SK-N-MC (cell line): ENCODE measurements around the gene GTF2F2.

Experiments
- EZH2 ChIP-seq: fragments of 200-600 bp; sonication (generic); IDR thresholded peaks from one replicate; pipeline ENCODE4 v1.6.1; 2017; ENCODE audit warnings: antibody characterized with exemption
- POLR2AphosphoS5 ChIP-seq: IDR thresholded peaks from 2 replicates; pipeline ENCODE4 v1.6.1; 2012; ENCODE audit warnings: mild to moderate bottlenecking, low read depth, low read length, borderline replicate concordance

DNA sequence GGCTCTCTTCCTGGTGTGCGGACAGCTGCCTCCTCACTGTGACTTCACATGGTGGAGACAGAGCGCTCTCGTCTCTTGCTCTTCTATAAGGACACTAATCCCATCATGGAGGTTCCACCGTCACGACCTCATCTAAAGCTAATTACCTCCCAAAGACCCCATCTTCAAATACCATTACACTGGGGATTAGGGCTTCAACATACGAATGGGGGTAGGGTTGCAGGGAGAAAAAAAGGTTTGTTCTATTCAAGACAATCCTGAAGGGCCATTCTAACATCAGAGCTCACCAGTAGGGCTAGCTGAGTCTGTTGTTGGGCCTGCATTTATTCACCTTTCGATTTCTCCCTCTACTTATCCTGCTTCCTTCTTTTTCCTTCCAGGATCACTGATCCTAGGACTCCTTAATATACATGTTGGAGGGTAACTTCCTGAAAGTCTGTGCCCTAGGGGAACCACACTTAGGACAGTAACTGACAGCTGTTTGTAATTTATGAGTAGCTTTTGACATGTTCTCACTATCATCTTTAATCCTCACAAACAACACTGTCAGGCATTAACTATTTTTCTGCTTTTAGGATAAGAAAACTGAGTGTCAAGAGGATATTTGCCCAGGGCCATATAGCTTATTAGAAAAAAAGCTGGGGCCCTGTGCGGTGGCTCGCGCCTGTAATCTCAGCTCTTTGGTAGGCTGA is 18.8 kb upstream of the GTF2F2 start:
- no peak for TF ChIP-seq EZH2
- TF ChIP-seq POLR2AphosphoS5 = no peak
